HCT116 (cell line): ENCODE results near the gene ROBO1. TPM values are rescaled to one million over a fixed set of nuclear protein-coding genes. Genes with fewer than 3 reads are reported as not detected.

Experiments
- ATAC-seq: fragments of 200-7000 bp; cut with Tn5 transposase; 2 replicates; pipeline ENCODE4 v1.9.1; 2020; ENCODE audit warnings: mild to moderate bottlenecking, moderate library complexity
- BruUV-seq: library from RNA; stranded (reverse); fragments of 400-500 nt; replicated peaks from 2 replicates; lab custom pipeline; 2021; lab: Mats Ljungman, UMichigan
- CTCF ChIA-PET: fragments of 300-600 bp; sonication (Branson Sonifier 250); formaldehyde crosslinking; loops from one replicate; lab custom pipeline; 2021; ENCODE audit warnings: antibody characterized with exemption; lab: Charles Lee
- POLR2A ChIA-PET: fragments of 300-600, 350-600 bp; sonication (Branson Sonifier 250); formaldehyde crosslinking; loops from one replicate; lab custom pipeline; 2021; ENCODE audit warnings: antibody characterized with exemption; lab: Charles Lee
- RAD21 ChIA-PET, 2 experiments: fragments of 300-600 bp; sonication (Branson Sonifier 250); formaldehyde crosslinking; loops; one replicate each; lab custom pipeline; 2023; ENCODE audit warnings: low total read pairs in 2 of 2; ENCODE audit not compliant: uncharacterized antibody in 2 of 2, unreplicated experiment in 2 of 2, low non-redundant PET in 1 of 2; lab: Charles Lee
- DNase-seq: peaks from one replicate; pipeline ENCODE4 v3.0.0-alpha.2; 2010; ENCODE audit warnings: low read depth, low spot score
- H2AFZ ChIP-seq: fragments of 200-600 bp; shearing (Covaris generic), sonication (generic); 2 replicates; pipeline ENCODE4 v1.6.1; 2017; ENCODE audit warnings: low read depth, mixed run types, mixed read lengths, antibody characterized with exemption, low read length; ENCODE audit not compliant: poor library complexity, severe bottlenecking
- H3K27ac ChIP-seq: 2 replicates; pipeline ENCODE4 v1.5.1; 2012; ENCODE audit warnings: low read depth, low read length
- H3K27me3 ChIP-seq: fragments of 200-600 bp; sonication (generic); 2 replicates; pipeline ENCODE4 v1.6.1; 2016; ENCODE audit warnings: mixed run types, low read length, mixed read lengths; ENCODE audit not compliant: insufficient read depth
- H3K36me3 ChIP-seq, 2 experiments: fragments of 200-500 bp in 1 of 2; fragments of 200-600 bp in 1 of 2; sonication (Bioruptor generic) in 1 of 2; sonication (generic) in 1 of 2; 2 replicates each; pipeline versions ENCODE4 v1.5.1 to v1.6.1; 2014 to 2016; ENCODE audit warnings: low read length in 2 of 2, inconsistent platforms in 1 of 2, mixed read lengths in 1 of 2, mixed run types in 1 of 2; ENCODE audit not compliant: insufficient read depth in 2 of 2, control insufficient read depth in 1 of 2
- H3K4me1 ChIP-seq, 2 experiments: fragments of 200-600 bp in 1 of 2; sonication (generic) in 1 of 2; 2 replicates each; pipeline versions ENCODE4 v1.5.1 to v1.6.1; 2012 to 2017; ENCODE audit warnings: low read length in 2 of 2, inconsistent platforms in 1 of 2, mild to moderate bottlenecking in 1 of 2, mixed read lengths in 1 of 2, mixed run types in 1 of 2, moderate library complexity in 1 of 2; ENCODE audit not compliant: insufficient read depth in 2 of 2, control insufficient read depth in 1 of 2
- H3K4me2 ChIP-seq: fragments of 200-600 bp; sonication (generic); 2 replicates; pipeline ENCODE4 v1.6.1; 2017; ENCODE audit warnings: mixed run types, low read length, mixed read lengths
- H3K4me3 ChIP-seq, 2 experiments: fragments of 200-600 bp in 1 of 2; sonication (generic) in 1 of 2; replicated peaks in 1 of 2; 2 replicates each; pipeline ENCODE4 v1.5.1; 2011 to 2016; ENCODE audit warnings: low read length in 2 of 2, control low read depth in 1 of 2, low read depth in 1 of 2, mild to moderate bottlenecking in 1 of 2, mixed read lengths in 1 of 2, mixed run types in 1 of 2
- H3K79me2 ChIP-seq: fragments of 200-600 bp; sonication (generic); 2 replicates; pipeline ENCODE4 v1.6.1; 2017; ENCODE audit warnings: mild to moderate bottlenecking, mixed run types, low read length, moderate library complexity, mixed read lengths; ENCODE audit not compliant: insufficient read depth
- H3K9ac ChIP-seq: fragments of 200-600 bp; sonication (generic); 2 replicates; pipeline ENCODE4 v1.6.1; 2016; ENCODE audit warnings: low read length, mixed read lengths
- H3K9me2 ChIP-seq: fragments of 200-600 bp; sonication (generic), shearing (Covaris generic); 2 replicates; pipeline ENCODE4 v1.6.1; 2017; ENCODE audit warnings: mixed run types, mild to moderate bottlenecking, moderate library complexity; ENCODE audit not compliant: insufficient read depth
- H3K9me3 ChIP-seq, 2 experiments: fragments of 200-500 bp in 1 of 2; fragments of 200-600 bp in 1 of 2; sonication (Bioruptor generic) in 1 of 2; sonication (generic) in 1 of 2; 2 replicates each; pipeline ENCODE4 v1.6.1; 2014 to 2017; ENCODE audit warnings: low read length in 2 of 2, mixed read lengths in 2 of 2, inconsistent platforms in 1 of 2, low read depth in 1 of 2, mild to moderate bottlenecking in 1 of 2, mixed run types in 1 of 2, moderate library complexity in 1 of 2; ENCODE audit not compliant: control insufficient read depth in 1 of 2, insufficient read depth in 1 of 2
- H4K20me1 ChIP-seq: fragments of 200-600 bp; sonication (generic), shearing (Covaris generic); 2 replicates; pipeline ENCODE4 v1.6.1; 2017; ENCODE audit warnings: mixed run types, mild to moderate bottlenecking, moderate library complexity; ENCODE audit not compliant: insufficient read depth
- ATF3 ChIP-seq: IDR thresholded peaks from 2 replicates; pipeline ENCODE4 v1.6.1; 2012
- CBX3 ChIP-seq: IDR thresholded peaks from 2 replicates; pipeline ENCODE4 v1.6.1; 2012; ENCODE audit warnings: low read depth
- CEBPB ChIP-seq: IDR thresholded peaks from 2 replicates; pipeline ENCODE4 v1.6.1; 2012; ENCODE audit warnings: low read depth
- EZH2 ChIP-seq: fragments of 200-600 bp; sonication (generic); IDR thresholded peaks from 2 replicates; pipeline ENCODE4 v1.6.1; 2017; ENCODE audit warnings: antibody characterized with exemption, mixed run types
- MAX ChIP-seq: IDR thresholded peaks from 2 replicates; pipeline ENCODE4 v1.6.1; 2012
- POLR2A ChIP-seq: IDR thresholded peaks from 2 replicates; pipeline ENCODE4 v1.7.0; 2011; ENCODE audit warnings: borderline replicate concordance; ENCODE audit not compliant: insufficient read depth, insufficient read length; ENCODE audit errors: extremely low read depth
- POLR2AphosphoS5 ChIP-seq: IDR thresholded peaks from 2 replicates; pipeline ENCODE4 v1.6.1; 2011; ENCODE audit warnings: mild to moderate bottlenecking, low read depth, low read length, moderate library complexity
- ZBTB33 ChIP-seq: IDR thresholded peaks from 2 replicates; pipeline ENCODE4 v1.6.1; 2011; ENCODE audit warnings: mild to moderate bottlenecking, low read length, moderate library complexity; ENCODE audit not compliant: insufficient replicate concordance; ENCODE audit errors: extremely low read depth
- ZNF274 ChIP-seq: fragments of 200-500 bp; sonication (Bioruptor generic); IDR thresholded peaks from 2 replicates; pipeline ENCODE4 v1.6.1; 2014; ENCODE audit warnings: mild to moderate bottlenecking, low read depth, low read length, inconsistent platforms
- intact Hi-C: fragments of 100-400 bp; cut with micrococcal nuclease; formaldehyde crosslinking; loops from 2 replicates; pipeline ENCODE4 v1.10.0; 2022
- total RNA-seq: library from RNA; stranded (reverse); gene quantifications from one replicate; pipeline ENCODE4 v1.2.1, GENCODE V29; 2021; ENCODE audit not compliant: unreplicated experiment

Gene ROBO1
- total RNA-seq, 1 experiment from 2014 or later: 0.27 TPM

- no peak for TF ChIP-seq ZBTB33
- no peak for TF ChIP-seq ATF3
- no peak for TF ChIP-seq CEBPB
- no peak for TF ChIP-seq EZH2
Measured at GRCh38 chr3:79103307-79103706, 664.5 kb downstream of the ROBO1 start (continued).

GRCh38 chr3:79097964-79098660, 669.7 kb downstream of the ROBO1 start:
- Histone ChIP-seq H3K9me3 (peaks cover 6 to 21% of the 10 kb centered on the region in 2 experiments; a peak in 2 of 4 replicates), H3K79me2 (no peaks in the 10 kb centered on the region), H3K4me2 (no peak overlapping the region), H3K9ac (no peak overlapping the region), H2AFZ (no peak overlapping the region), H3K36me3 (no peaks in the 10 kb centered on the region), H4K20me1 (no peaks in the 10 kb centered on the region), H3K9me2 (no peaks in the 10 kb centered on the region), H3K27ac (no peak overlapping the region), H3K4me3 (no peak overlapping the region), H3K4me1 (no peaks in the 10 kb centered on the region), H3K27me3 (no peaks in the 10 kb centered on the region)
- DNase-seq: no peak
- ChIA-PET CTCF (no interaction called here), POLR2A (no interaction called here), RAD21 (no interaction called here)
- intact Hi-C loops: no loop called here
- no peak for TF ChIP-seq ZNF274
- no peak for TF ChIP-seq POLR2AphosphoS5
- no peak for TF ChIP-seq ZBTB33
- no peak for TF ChIP-seq MAX
- TF ChIP-seq CBX3: no peak
- no peak for TF ChIP-seq POLR2A
- no peak for TF ChIP-seq EZH2
- no TSS peak for BruUV-seq
- ATAC-seq: no peak
